HepG2 (cell line): ENCODE results near the gene SERINC4. TPM values are rescaled to one million over a fixed set of nuclear protein-coding genes. Genes with fewer than 3 reads are reported as not detected.

Experiments
- CCAR2 ChIP-seq: fragments of 200-400 bp; formaldehyde crosslinking; optimal IDR thresholded peaks from 2 replicates; pipeline ENCODE3; 2018; ENCODE audit warnings: low read depth, mild to moderate bottlenecking, low read length, moderate library complexity
- ELF3 ChIP-seq: IDR thresholded peaks from 2 replicates; pipeline ENCODE4 v1.6.1; 2016; ENCODE audit warnings: missing genetic modification reagents, missing compliant biosample characterization
- JUND ChIP-seq: sonication (generic); formaldehyde crosslinking; IDR thresholded peaks from 2 replicates; pipeline ENCODE4 v1.8.0; 2022; ENCODE audit warnings: mild to moderate bottlenecking, missing genetic modification reagents
- KDM4B ChIP-seq: sonication (generic); formaldehyde crosslinking; IDR thresholded peaks from 2 replicates; pipeline ENCODE4 v1.4.0; 2020; ENCODE audit warnings: missing genetic modification reagents
- MAZ ChIP-seq, 2 experiments: sonication (generic) in 1 of 2; formaldehyde crosslinking in 1 of 2; IDR thresholded peaks; 2 replicates each; pipeline versions ENCODE4 v1.5.0 to v1.6.1; 2012 to 2020; ENCODE audit warnings: low read depth in 2 of 2, mild to moderate bottlenecking in 2 of 2, borderline replicate concordance in 1 of 2, improper control_type of control experiment in 1 of 2, low read length in 1 of 2, missing genetic modification reagents in 1 of 2, moderate library complexity in 1 of 2
- NFYB ChIP-seq: sonication (generic); formaldehyde crosslinking; IDR thresholded peaks from 2 replicates; pipeline ENCODE4 v1.4.0; 2020; ENCODE audit warnings: missing genetic modification reagents
- PHF8 ChIP-seq: sonication (generic); formaldehyde crosslinking; IDR thresholded peaks from 2 replicates; pipeline ENCODE4 v1.5.0; 2020; ENCODE audit warnings: missing genetic modification reagents
- TAF15 ChIP-seq: fragments of 200-400 bp; formaldehyde crosslinking; IDR thresholded peaks from one replicate; pipeline ENCODE4 v1.6.1; 2018; ENCODE audit warnings: mild to moderate bottlenecking, low read depth, low read length; ENCODE audit not compliant: poor library complexity, severe bottlenecking
- THAP11 ChIP-seq: IDR thresholded peaks from 2 replicates; pipeline ENCODE4 v1.6.1; 2016; ENCODE audit warnings: missing biosample characterization, missing genetic modification reagents
- TRIM24 ChIP-seq: sonication (generic); formaldehyde crosslinking; IDR thresholded peaks from 2 replicates; pipeline ENCODE4 v1.8.0; 2022; ENCODE audit warnings: mild to moderate bottlenecking, missing genetic modification reagents
- ZBTB38 ChIP-seq: sonication (generic); formaldehyde crosslinking; IDR thresholded peaks from 2 replicates; pipeline ENCODE4 v1.5.1; 2020; ENCODE audit warnings: mild to moderate bottlenecking, missing genetic modification reagents
- ZFP36L1 ChIP-seq: sonication (generic); formaldehyde crosslinking; IDR thresholded peaks from 2 replicates; pipeline ENCODE4 v1.8.0; 2022; ENCODE audit warnings: mild to moderate bottlenecking, missing genetic modification reagents, moderate library complexity
- ZFP41 ChIP-seq: sonication (generic); formaldehyde crosslinking; IDR thresholded peaks from 2 replicates; pipeline ENCODE4 v1.4.0; 2020; ENCODE audit warnings: mild to moderate bottlenecking, missing genetic modification reagents, borderline replicate concordance
- ZKSCAN8 ChIP-seq: IDR thresholded peaks from 2 replicates; pipeline ENCODE4 v1.6.1; 2016; ENCODE audit warnings: borderline replicate concordance, missing genetic modification reagents, missing compliant biosample characterization
- ZNF10 ChIP-seq: sonication (generic); formaldehyde crosslinking; IDR thresholded peaks from 2 replicates; pipeline ENCODE4 v1.4.0; 2020; ENCODE audit warnings: mild to moderate bottlenecking, low read depth, missing genetic modification reagents, borderline replicate concordance
- ZNF136 ChIP-seq: sonication (generic); formaldehyde crosslinking; IDR thresholded peaks from 2 replicates; pipeline ENCODE4 v1.8.1; 2022; ENCODE audit warnings: low read depth, mild to moderate bottlenecking, moderate library complexity, missing genetic modification reagents
- ZNF326 ChIP-seq: sonication (generic); formaldehyde crosslinking; IDR thresholded peaks from 2 replicates; pipeline ENCODE4 v1.4.0; 2020; ENCODE audit warnings: missing genetic modification reagents, borderline replicate concordance
- ZNF564 ChIP-seq: sonication (generic); formaldehyde crosslinking; IDR thresholded peaks from 2 replicates; pipeline ENCODE4 v1.8.1; 2023; ENCODE audit warnings: mild to moderate bottlenecking, missing genetic modification reagents
- ZNF639 ChIP-seq: conservative IDR thresholded peaks from 2 replicates; pipeline ENCODE4 v1.6.1; 2018; ENCODE audit warnings: missing genetic modification reagents
- ZNF660 ChIP-seq: sonication (generic); formaldehyde crosslinking; IDR thresholded peaks from 2 replicates; pipeline ENCODE4 v1.5.1; 2020; ENCODE audit warnings: mild to moderate bottlenecking, low read depth, missing genetic modification reagents, borderline replicate concordance
- ZNF75D ChIP-seq: sonication (generic); formaldehyde crosslinking; IDR thresholded peaks from 2 replicates; pipeline ENCODE4 v1.8.1; 2023; ENCODE audit warnings: missing genetic modification reagents, mild to moderate bottlenecking, borderline replicate concordance
- ZZZ3 ChIP-seq: sonication (generic); formaldehyde crosslinking; IDR thresholded peaks from 2 replicates; pipeline ENCODE4 v1.4.0; 2020; ENCODE audit warnings: missing genetic modification reagents, mild to moderate bottlenecking, borderline replicate concordance
- polyA plus RNA-seq, 8 experiments: library from polyadenylated mRNA; depleted of rRNA in 3 of 8; stranded (reverse) in 7 of 8; unstranded in 1 of 8; fragments of >200 nt; fragmentation: Illumina TruSeq in 4 of 8; extraction: Trizol in 4 of 8; gene quantifications; 2 replicates each; pipeline versions ENCODE4 v1.2.1 to v1.2.3, GENCODE V29; 2011 to 2016; ENCODE audit warnings: low read depth in 4 of 8, missing spikeins in 1 of 8, mixed read lengths in 1 of 8; ENCODE audit not compliant: insufficient read depth in 1 of 8
- total RNA-seq, 5 experiments: library from RNA; depleted of rRNA; stranded (reverse); fragments of >200 nt; fragmentation: Illumina TruSeq; extraction: Trizol; gene quantifications; 2 replicates each; pipeline ENCODE4 v1.2.3, GENCODE V29; 2016; ENCODE audit warnings: low read depth in 1 of 5
- TF ChIP-seq, protein P1 (sequence below): sonication (generic); formaldehyde crosslinking; IDR thresholded peaks from 2 replicates; pipeline ENCODE4 v1.4.0; 2020; ENCODE audit warnings: missing genetic modification reagents, mild to moderate bottlenecking, borderline replicate concordance
- TF ChIP-seq, protein P2 (sequence below): sonication (generic); formaldehyde crosslinking; IDR thresholded peaks from 2 replicates; pipeline ENCODE4 v1.4.0; 2020; ENCODE audit warnings: missing genetic modification reagents

Gene SERINC4
- total and polyA plus RNA-seq, 2 of the 13 experiments (the other 11 are each of a cell fraction or from before 2014, with no cell fraction given): not detected

DNA sequence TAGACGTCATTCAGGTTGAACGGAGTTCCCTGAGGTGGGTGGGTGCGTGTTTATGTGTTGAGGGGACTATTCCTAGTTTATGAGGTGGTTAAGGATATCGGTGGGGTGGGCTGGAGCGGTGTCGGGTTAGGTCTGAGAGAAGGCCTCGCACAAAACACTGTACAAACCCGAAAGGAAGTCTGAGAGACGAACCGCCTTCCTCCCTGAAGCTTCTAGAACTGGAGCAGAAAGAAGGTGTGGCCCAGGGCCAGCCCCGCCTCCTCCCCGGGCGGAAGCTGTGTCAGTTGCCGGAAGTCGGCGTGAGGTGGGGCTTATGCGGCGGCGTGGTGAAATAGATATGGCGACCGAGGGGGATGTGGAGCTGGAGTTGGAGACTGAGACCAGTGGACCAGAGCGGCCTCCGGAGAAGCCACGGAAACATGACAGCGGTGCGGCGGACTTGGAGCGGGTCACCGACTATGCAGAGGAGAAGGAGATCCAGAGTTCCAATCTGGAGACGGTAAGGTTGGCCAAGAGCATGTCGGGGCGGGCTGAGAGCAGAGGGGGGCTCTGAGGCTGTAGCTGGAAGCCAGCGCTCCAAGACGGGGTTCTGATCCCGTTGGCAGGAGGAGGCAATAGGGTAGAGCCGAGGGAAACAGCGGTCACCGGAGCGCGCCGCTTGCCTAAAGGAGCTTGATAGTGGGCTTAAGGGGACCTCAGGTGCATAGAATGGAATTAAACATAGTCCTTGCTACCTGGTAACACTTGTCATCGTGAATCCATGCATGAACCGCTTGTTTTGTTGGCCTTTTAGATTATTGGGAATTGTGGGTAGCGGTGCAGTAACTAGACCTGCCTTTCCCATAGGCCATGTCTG lies 494 bp upstream of the SERINC4 start, which contains the start of gene HYPK (continued):
- TF ChIP-seq ZNF10 (CRISPR knock-in tag) (no peak), ZNF136 (CRISPR knock-in tag) (no peak), ZBTB38 (CRISPR knock-in tag) (peak; percentile 65; the same call in 1 of the 2 replicates), ZNF564 (0 out of 2 replicates have a peak, but pooled peaks have one; percentile 32), ZNF75D (no peak), ZNF639 (CRISPR knock-in tag) (0 out of 2 replicates have a peak, but pooled peaks have one; percentile 44), ELF3 (CRISPR knock-in tag) (peak; percentile 81), TAF15 (no peak), NFYB (CRISPR knock-in tag) (no peak), CCAR2 (no peak), THAP11 (CRISPR knock-in tag) (peak; percentile 84), ZFP36L1 (peak; percentile 75; the same call in 1 of the 2 replicates), ZNF326 (CRISPR knock-in tag) (0 out of 2 replicates have a peak, but pooled peaks have one; percentile 65), ZKSCAN8 (CRISPR knock-in tag) (0 out of 2 replicates have a peak, but pooled peaks have one; percentile 27), JUND (CRISPR knock-in tag) (0 out of 2 replicates have a peak, but pooled peaks have one; percentile 22), MAZ (IDR thresholded peaks at IDR 0.05; ENCODE audit: borderline replicate concordance, low read depth, low read length) (no peak; the same call in 1 of the 2 replicates), MAZ (CRISPR knock-in tag; IDR thresholded peaks at IDR 0.05; ENCODE audit: low read depth) (0 out of 2 replicates have a peak, but pooled peaks have one; percentile 48), ZZZ3 (CRISPR knock-in tag) (peak; percentile 50; the same call in 1 of the 2 replicates), TRIM24 (CRISPR knock-in tag) (no peak), KDM4B (CRISPR knock-in tag) (peak; percentile 56; the same call in 1 of the 2 replicates), ZFP41 (CRISPR knock-in tag) (no peak), PHF8 (CRISPR knock-in tag) (peak; percentile 81), ZNF660 (CRISPR knock-in tag) (no peak)
- TF ChIP-seq, protein P1, sequence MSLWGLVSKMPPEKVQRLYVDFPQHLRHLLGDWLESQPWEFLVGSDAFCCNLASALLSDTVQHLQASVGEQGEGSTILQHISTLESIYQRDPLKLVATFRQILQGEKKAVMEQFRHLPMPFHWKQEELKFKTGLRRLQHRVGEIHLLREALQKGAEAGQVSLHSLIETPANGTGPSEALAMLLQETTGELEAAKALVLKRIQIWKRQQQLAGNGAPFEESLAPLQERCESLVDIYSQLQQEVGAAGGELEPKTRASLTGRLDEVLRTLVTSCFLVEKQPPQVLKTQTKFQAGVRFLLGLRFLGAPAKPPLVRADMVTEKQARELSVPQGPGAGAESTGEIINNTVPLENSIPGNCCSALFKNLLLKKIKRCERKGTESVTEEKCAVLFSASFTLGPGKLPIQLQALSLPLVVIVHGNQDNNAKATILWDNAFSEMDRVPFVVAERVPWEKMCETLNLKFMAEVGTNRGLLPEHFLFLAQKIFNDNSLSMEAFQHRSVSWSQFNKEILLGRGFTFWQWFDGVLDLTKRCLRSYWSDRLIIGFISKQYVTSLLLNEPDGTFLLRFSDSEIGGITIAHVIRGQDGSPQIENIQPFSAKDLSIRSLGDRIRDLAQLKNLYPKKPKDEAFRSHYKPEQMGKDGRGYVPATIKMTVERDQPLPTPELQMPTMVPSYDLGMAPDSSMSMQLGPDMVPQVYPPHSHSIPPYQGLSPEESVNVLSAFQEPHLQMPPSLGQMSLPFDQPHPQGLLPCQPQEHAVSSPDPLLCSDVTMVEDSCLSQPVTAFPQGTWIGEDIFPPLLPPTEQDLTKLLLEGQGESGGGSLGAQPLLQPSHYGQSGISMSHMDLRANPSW: no peak
- TF ChIP-seq, protein P2, sequence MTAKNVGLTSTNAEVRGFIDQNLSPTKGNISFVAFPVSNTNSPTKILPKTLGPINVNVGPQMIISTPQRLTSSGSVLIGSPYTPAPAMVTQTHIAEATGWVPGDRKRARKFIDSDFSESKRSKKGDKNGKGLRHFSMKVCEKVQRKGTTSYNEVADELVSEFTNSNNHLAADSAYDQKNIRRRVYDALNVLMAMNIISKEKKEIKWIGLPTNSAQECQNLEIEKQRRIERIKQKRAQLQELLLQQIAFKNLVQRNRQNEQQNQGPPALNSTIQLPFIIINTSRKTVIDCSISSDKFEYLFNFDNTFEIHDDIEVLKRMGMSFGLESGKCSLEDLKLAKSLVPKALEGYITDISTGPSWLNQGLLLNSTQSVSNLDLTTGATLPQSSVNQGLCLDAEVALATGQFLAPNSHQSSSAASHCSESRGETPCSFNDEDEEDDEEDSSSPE (CRISPR knock-in tag): no peak
